Medulla oblongata (tissue), 1 donor: Measurements from ENCODE around the gene CMBL.
"Not testable (repeated sequence)": the region's sequence is repeated elsewhere in the genome, so short reads cannot be mapped to it uniquely, and the experiment has no call there.

ENCODE experiments used
- DNase-seq: peaks from one replicate; pipeline ENCODE4 v3.0.0-alpha.2; 2015; ENCODE audit errors: extremely low spot score

Gene CMBL

GRCh38 chr5:10333154-10334006 lies 25.7 kb upstream of the CMBL start:
- DNase-seq = no peak

DNA sequence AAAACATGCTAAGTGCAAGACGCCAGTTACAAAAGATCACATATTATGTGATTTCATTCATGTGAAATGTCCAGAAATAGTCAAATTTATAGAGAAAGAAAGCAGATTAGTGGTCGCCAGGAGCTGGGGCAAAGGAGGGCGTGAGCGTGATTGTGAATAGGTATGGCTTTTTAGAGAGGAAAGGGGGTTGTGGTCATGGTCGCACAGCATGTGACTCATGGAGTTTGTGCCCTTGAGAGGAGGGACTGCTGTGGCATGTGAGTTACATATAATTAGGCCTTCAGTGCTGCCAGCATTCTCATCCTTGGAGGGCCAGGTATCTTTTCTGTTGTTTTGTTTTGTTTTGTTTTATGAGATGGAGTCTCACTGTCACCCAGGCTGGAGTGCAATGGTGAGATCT lies 24.6 kb upstream of the CMBL start:
- no peak for DNase-seq

DNA sequence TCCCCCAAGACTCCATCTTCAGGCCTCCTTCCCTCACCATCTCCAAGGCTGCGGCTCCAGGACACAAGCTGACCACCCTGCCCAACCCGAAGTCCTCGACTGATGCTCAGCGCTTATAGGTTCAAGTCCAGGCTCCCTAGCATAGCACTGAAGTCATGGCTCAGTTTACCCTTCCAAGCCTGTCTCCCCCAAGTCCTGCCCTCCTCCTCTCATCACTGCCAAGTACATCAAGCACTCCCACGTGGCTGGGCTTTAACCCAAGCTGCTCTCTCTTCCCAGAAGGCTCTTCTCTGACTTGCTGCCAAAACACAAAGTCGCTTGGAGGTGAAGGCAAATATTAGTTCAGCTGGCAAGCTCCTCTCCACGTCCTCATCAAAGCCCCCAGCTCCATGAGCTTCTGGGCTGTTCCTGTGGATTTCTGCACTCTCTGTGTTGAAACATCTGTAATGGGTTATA lies 23.7 kb upstream of the CMBL start:
- DNase-seq = peak; percentile 61

GRCh38 chr5:10330511-10331230 lies 23.0 kb upstream of the CMBL start:
- DNase-seq = no peak

GRCh38 chr5:10329820-10330481 lies 22.2 kb upstream of the CMBL start:
- peak; percentile 50 for DNase-seq

GRCh38 chr5:10329446-10329819 lies 21.7 kb upstream of the CMBL start:
- no peak for DNase-seq

DNA sequence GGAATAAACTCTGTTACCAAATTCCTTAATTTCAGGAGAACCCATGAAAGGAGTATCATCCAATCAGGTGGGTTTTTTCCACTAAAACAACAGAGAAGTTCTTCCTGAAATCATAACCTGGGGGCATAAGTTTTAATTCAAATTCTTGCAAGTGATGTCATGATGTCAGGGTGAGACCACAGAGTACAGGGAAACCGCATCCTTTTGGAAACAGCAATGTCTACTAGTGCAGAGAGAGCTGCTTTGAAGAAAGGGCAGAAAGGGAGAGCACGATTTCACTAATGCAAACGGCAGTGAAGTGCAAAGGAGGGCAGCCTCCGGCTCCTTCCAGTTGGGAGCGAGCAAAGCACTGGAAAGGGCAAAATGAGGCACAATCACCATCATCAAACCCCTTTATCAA lies 20.6 kb upstream of the CMBL start:
- no peak for DNase-seq

GRCh38 chr5:10324518-10325370 lies 17.0 kb upstream of the CMBL start:
- DNase-seq = no peak

DNA sequence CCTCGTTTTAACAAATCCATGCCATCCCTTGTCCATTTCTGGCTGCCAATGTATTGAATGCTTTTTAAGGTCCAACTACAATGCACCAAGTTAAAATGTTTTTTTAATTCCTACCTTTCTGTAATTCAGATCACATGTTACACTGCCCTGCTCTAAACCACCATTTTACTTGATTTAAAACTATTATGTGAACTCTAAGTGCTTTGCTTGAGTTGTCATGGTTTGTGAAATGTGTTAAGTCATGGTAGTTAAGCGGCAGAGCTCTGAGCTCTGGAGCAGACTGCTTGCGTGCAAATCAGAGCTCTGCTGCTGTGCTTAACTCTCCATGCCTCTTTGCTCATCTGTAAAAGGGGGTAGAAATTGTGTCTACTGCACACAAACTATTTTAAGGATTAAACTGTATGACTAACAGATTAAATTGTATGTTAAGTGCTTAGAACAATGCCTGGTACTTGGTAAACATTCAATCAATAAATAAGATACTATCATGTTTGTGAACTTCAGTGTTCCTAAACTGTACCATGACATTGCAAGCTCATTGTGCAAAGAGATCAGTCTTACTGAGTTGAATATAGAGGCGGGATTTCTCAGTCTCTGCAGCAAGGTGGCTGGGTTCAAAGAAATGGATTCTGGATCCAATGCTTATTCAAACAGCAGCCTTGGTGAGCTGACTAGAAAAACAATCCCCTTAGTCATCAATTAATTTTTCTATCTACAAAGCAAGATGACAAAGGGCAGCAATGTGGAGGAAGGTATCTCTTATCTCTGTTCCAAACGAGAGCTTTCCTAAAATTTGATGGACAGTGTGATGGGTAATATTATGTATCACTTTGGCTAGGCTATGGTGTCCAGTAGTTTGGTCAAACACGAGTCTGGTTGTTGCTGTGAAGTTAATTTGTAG lies 16.1 kb upstream of the CMBL start:
- no peak for DNase-seq

GRCh38 chr5:10321882-10322281 lies 14.2 kb upstream of the CMBL start:
- DNase-seq = no peak

GRCh38 chr5:10320793-10321192 lies 13.1 kb upstream of the CMBL start:
- DNase-seq = no peak

DNA sequence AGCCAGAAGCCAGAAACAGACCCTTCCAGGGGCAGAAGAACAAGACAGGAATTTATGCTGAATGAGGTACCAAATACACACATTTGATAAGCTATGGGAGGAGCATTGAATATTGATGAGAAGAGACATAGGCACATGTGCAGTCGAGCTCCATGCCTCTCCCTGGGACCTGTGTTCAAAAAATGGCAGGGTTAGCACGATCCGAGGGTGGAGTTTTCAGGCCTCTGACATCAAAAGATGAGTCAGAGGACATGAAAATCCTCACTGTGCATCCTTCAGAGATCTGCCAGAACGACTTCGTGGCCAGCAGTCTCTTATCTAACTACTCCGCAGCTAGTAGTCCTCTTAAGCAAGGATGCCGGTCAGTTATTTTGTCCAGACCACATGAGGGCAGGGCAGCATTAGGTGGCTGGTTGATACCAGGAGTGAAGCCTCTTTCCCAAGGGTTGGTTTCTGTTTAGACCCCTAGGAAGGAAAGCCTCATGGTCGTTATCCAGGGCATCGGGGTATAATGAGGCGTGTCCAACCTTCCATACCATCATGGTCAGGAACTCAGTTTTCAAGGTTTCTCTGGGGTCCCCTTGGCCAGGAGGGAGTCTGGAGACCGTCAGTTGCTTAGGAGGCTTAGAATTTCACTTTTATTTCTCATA lies 11.6 kb upstream of the CMBL start:
- DNase-seq = no peak

- DNase-seq = no peak
Observed at GRCh38 chr5:10317825-10318682, 10.4 kb upstream of the CMBL start.

- DNase-seq = no peak
Observed at GRCh38 chr5:10315824-10316509, 8.3 kb upstream of the CMBL start.

GRCh38 chr5:10315201-10315600 lies 7.5 kb upstream of the CMBL start:
- DNase-seq = peak; percentile 60

DNA sequence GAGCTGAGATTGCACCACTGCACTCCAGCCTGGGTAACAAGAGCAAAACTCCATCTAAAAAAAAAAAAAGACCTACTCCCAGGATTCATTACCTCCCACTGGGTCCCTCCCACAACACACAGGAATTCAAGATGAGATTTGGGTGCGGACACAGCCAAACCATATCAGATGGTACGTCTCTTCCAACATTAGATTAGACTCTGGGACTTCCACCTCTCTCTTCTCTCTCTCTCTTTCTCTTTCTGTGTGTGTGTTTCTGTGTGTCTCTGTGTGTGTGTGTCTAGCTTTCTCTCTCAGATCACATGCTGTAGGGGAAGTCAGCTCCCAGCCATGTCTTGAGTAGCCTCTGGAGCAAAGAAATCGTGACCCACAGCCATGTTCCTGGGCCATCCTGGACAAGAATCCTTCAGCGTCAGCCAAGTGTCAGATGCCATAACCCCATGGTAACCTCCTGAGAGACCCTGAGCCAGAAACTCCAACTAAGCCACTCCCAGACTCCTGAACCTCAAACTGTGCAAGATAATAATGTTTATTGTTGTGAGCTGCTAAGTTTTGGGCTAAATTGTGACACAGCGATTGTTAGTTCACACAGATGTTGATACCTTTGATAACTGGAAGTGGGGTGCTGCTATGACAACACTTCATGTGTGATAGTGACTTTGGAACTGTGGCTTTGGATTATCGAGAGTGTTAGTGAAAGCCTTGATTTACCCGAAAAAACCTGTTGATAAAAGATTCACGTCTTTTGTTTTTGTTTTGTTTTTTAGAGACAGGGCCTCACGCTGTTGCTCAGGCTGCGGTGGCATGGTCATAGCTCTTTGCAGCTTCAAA lies 4.1 kb upstream of the CMBL start:
- DNase-seq = no peak

GRCh38 chr5:10310835-10311570 lies 3.3 kb upstream of the CMBL start:
- DNase-seq = not testable (repeated sequence)
